Left ventricle myocardium inferior (tissue), 1 donor: ENCODE data around the gene GNLY. TPM values are rescaled to one million over a fixed set of nuclear protein-coding genes. Genes with fewer than 3 reads are reported as not detected.

Source experiments
- DNase-seq: peaks from one replicate; pipeline ENCODE4 v3.0.0-alpha.2; 2020
- H3K27ac ChIP-seq: fragments of 200-600 bp; replicated peaks from 2 replicates; pipeline ENCODE4 v1.8.0; 2021
- H3K27me3 ChIP-seq: fragments of 200-600 bp; 2 replicates; pipeline ENCODE4 v1.8.0; 2021; ENCODE audit warnings: low read depth
- H3K36me3 ChIP-seq: fragments of 200-600 bp; 2 replicates; pipeline ENCODE4 v1.8.0; 2021
- H3K4me1 ChIP-seq: fragments of 200-600 bp; 2 replicates; pipeline ENCODE4 v1.8.0; 2021
- H3K4me3 ChIP-seq: fragments of 200-600 bp; 2 replicates; pipeline ENCODE4 v1.8.0; 2021; ENCODE audit warnings: mild to moderate bottlenecking, moderate library complexity
- H3K9me3 ChIP-seq: fragments of 200-600 bp; replicated peaks from 2 replicates; pipeline ENCODE4 v1.8.0; 2021
- intact Hi-C: fragments of 100-400 bp; cut with micrococcal nuclease; formaldehyde crosslinking; loops from one replicate; pipeline ENCODE4 v1.11.0; 2022
- total RNA-seq: library from RNA; stranded (reverse); fragmentation: NEBNext Ultra II Directional; extraction: Animal tissue kit (Norgen Biotek cat#: 25700); gene quantifications from one replicate; pipeline ENCODE4 v1.2.1, GENCODE V29; 2021
- TF ChIP-seq, protein P1 (sequence below): fragments of 200-600 bp; IDR thresholded peaks from 2 replicates; pipeline ENCODE4 v1.8.0; 2021; ENCODE audit warnings: antibody characterized with exemption, mild to moderate bottlenecking, borderline replicate concordance
- donor health status: DM: no; HTN: yes; CAD: no; lungs with severe emphysema.

Gene GNLY
- total RNA-seq, 1 donor from 2014 or later = 1.5 TPM

DNA sequence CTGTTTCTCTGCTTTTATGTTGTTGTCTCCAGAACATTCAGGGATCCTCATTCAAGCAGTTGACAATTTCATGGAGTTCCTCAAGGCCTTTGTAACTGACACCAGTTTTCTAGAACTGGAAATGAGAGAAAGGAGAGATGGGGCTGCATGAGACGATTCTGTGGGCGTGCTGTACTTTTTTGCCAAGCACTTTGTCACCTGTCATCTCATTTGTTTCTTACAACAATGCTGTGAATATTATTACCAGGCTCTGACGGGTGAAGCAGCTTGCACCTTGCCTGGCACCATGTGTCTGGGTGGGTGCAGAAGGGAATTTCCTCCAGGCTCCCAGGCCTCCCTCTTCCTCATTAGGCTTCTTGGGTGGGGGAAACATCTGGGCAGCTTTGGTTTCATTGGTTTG is 37.4 kb downstream of the GNLY start:
- Histone ChIP-seq H3K27me3 (no peaks in the 10 kb centered on the region), H3K36me3 (no peaks in the 10 kb centered on the region), H3K27ac (no peak overlapping the region), H3K4me1 (peaks cover 59% of the 10 kb centered on the region), H3K4me3 (no peak overlapping the region), H3K9me3 (no peaks in the 10 kb centered on the region)
- TF ChIP-seq, protein P1, sequence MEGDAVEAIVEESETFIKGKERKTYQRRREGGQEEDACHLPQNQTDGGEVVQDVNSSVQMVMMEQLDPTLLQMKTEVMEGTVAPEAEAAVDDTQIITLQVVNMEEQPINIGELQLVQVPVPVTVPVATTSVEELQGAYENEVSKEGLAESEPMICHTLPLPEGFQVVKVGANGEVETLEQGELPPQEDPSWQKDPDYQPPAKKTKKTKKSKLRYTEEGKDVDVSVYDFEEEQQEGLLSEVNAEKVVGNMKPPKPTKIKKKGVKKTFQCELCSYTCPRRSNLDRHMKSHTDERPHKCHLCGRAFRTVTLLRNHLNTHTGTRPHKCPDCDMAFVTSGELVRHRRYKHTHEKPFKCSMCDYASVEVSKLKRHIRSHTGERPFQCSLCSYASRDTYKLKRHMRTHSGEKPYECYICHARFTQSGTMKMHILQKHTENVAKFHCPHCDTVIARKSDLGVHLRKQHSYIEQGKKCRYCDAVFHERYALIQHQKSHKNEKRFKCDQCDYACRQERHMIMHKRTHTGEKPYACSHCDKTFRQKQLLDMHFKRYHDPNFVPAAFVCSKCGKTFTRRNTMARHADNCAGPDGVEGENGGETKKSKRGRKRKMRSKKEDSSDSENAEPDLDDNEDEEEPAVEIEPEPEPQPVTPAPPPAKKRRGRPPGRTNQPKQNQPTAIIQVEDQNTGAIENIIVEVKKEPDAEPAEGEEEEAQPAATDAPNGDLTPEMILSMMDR = no peak
- DNase-seq = no peak
- intact Hi-C loops = no loop called here

DNA sequence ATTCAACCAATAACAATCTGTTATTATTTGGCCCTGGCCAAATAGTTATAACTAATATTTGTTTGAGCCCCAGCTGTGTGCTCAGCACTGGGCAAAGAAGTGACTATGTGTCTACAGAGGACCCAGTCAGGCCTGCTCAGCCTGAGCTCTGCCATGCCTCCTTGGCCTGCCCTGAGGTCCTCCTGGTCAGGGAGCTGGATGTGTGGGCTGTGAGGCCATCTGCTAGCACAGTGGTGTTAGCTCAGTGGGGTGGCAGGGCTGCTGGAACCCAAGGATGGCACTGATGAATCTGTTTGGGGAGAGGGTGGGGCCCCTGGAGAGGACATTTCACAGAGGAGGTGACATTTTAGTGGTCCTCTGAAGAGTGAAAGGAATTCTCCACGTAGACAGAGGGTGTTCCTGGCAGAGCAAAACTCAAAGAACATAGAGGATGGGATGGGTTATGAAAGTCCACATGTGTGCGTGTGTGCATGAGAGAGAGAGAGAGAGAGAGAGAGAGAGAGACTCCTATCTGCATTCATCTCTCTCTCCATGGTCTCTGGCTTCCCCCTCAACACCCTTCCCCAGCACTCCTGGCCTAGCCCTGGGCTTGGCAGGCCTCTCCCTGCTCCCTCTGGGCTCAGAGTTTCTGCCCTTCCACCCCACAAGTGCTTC is 38.4 kb downstream of the GNLY start:
- Histone ChIP-seq H3K4me3 (no peak overlapping the region), H3K4me1 (peaks cover 61% of the 10 kb centered on the region), H3K9me3 (no peaks in the 10 kb centered on the region), H3K27ac (no peak overlapping the region), H3K27me3 (no peaks in the 10 kb centered on the region), H3K36me3 (no peaks in the 10 kb centered on the region)
- DNase-seq = no peak
- TF ChIP-seq, protein P1 = no peak
- intact Hi-C loops = no loop called here

DNA sequence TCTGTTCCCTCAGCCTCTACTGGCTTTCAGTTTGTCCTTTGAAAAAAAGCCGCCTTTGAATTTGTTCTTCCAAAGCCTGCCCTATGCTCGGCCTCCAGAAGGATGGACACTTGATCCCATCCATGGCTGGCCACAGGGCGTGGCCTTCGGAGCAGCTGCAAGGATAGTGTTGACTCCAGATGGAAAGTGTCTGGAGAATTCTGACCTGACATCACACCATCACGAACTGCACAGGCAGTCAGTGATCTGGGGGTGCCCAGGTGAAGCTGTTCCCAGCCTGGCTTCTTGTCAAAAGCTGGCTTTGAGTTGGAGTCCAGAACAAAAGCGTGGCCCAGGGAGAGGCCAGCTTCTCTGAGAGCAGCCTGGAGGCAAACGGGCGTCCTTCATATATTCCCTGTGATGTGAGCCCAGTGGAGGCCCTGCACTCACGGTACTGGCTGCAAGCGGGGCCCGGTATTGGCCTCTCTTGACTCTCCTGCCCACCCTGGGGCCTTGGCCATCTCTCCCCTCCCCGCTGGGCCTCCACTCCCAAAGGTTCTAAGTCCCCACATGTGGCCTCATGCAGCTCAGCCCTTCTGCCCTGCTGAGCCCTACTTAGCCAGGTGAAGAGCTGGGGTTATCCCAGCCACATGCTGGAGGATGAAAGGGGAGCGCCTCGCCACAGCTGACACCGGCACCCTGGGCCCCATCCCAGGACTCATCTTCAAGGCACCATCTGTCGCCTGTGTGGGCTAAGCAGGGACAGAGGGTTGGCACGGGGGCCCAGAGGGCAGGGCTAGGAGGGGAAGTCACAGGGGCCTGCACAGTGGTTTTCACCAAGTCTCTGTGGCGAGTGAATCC is 39.2 kb downstream of the GNLY start:
- peak overlapping the region; percentile 57 for H3K27ac ChIP-seq
- no peak overlapping the region for H3K4me3 ChIP-seq
- no peaks in the 10 kb centered on the region for H3K27me3 ChIP-seq
- no peaks in the 10 kb centered on the region for H3K9me3 ChIP-seq
- no peak for DNase-seq
- TF ChIP-seq, protein P1 = no peak
- intact Hi-C loops = no loop called here
- H3K4me1 ChIP-seq = peaks cover 61% of the 10 kb centered on the region
- H3K36me3 ChIP-seq = no peaks in the 10 kb centered on the region

DNA sequence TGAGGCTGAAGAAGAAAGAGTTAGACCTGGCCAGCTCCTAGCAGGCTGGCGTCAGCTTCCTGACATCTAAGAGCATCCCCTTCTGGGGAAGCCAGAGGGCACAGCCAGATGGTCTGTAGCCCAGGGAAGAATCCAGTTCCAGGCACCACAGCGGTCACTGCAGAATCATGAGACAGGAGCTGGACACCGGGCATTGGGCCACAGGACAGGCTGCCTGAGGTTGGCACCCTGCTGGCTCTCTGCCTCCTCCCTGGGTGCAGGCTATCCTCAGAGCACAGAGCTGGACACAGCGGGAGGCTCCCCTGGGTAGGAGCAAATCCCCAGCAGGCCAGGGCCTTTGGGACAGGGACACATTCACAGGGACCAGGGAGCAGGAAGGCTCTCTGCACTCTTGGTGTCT is 39.9 kb downstream of the GNLY start:
- intact Hi-C loops = no loop called here
- Histone ChIP-seq H3K4me3 (no peak overlapping the region), H3K27me3 (no peaks in the 10 kb centered on the region), H3K36me3 (no peaks in the 10 kb centered on the region), H3K4me1 (peaks cover 57% of the 10 kb centered on the region), H3K9me3 (no peaks in the 10 kb centered on the region), H3K27ac (peak overlapping the region; percentile 57)
- TF ChIP-seq, protein P1 = peak; percentile 21
- peak; percentile 52 for DNase-seq

DNA sequence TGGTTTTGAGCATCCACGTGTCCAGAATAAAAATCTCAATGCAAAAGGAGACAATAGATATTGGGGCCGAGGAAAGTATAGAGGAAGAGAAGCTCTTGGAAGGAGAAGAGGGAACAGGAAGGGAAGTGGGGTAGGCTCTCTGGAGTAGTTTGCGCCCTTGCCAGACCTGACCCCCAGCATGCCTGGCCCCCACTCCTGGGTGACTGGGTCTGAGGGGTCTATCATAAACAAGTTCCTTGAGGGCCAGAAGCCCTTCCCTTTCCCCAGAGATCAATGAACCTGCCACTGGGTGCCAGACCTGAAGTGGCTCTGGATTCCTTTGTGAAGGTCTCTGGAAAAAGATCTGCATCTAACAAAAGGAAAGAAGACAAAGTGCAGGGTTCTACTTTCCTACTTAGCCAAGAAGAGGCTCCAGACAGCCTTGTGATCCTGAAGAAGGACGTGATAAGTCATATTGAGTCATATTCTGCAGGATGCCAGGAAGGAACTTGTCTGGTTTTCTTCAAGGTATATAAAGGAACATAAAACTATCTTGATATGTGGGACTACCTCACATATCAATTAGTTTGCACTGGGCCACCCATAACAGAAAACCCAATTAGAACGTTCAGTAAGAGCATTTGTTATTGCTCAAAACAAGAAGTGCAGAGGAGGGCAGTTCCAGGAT is 40.9 kb downstream of the GNLY start:
- H3K27me3 ChIP-seq = no peaks in the 10 kb centered on the region
- no peak overlapping the region for H3K27ac ChIP-seq
- no peaks in the 10 kb centered on the region for H3K9me3 ChIP-seq
- DNase-seq = no peak
- intact Hi-C loops = no loop called here
- no peaks in the 10 kb centered on the region for H3K36me3 ChIP-seq
- TF ChIP-seq, protein P1 = no peak
- no peak overlapping the region for H3K4me3 ChIP-seq
- H3K4me1 ChIP-seq = peaks cover 50% of the 10 kb centered on the region
